Left hindlimb (tissue), 1 donor: ENCODE measurements around the gene COG6.

Source experiments
- DNase-seq: peaks from one replicate; pipeline ENCODE4 v3.0.0-alpha.2; 2018

COG6 gene

GRCh38 chr13:39773833-39774232 lies 118.4 kb downstream of the COG6 start:
- DNase-seq, result no peak

- no peak for DNase-seq
These were observed 121.0 kb downstream of the COG6 start for GRCh38 chr13:39776439-39776838.

- DNase-seq, result no peak
These were observed 121.6 kb downstream of the COG6 start for GRCh38 chr13:39777021-39777420.

- DNase-seq, result no peak
These were observed 122.1 kb downstream of the COG6 start for GRCh38 chr13:39777527-39778061.

GRCh38 chr13:39779337-39780265 lies 124.1 kb downstream of the COG6 start:
- DNase-seq, result no peak

GRCh38 chr13:39780711-39781110 lies 125.2 kb downstream of the COG6 start:
- DNase-seq, result no peak

- DNase-seq, result no peak
These were observed 125.9 kb downstream of the COG6 start for GRCh38 chr13:39781381-39781780.

GRCh38 chr13:39783051-39783450 lies 127.6 kb downstream of the COG6 start:
- no peak for DNase-seq

GRCh38 chr13:39784347-39784746 lies 128.9 kb downstream of the COG6 start:
- DNase-seq, result no peak

GRCh38 chr13:39786091-39786490 lies 130.6 kb downstream of the COG6 start:
- no peak for DNase-seq

- DNase-seq, result peak; percentile 49
These were observed 131.6 kb downstream of the COG6 start for GRCh38 chr13:39787086-39787487.

- no peak for DNase-seq
These were observed 132.6 kb downstream of the COG6 start for GRCh38 chr13:39788102-39788501.

- no peak for DNase-seq
These were observed 134.0 kb downstream of the COG6 start for GRCh38 chr13:39789451-39789850.
